Effector CD4-positive, alpha-beta T cell (primary cell): ENCODE data around the gene FAT3.

Experiments
- DNase-seq: peaks from one replicate; pipeline ENCODE4 v3.0.0-alpha.2; 2020

FAT3 gene

DNA sequence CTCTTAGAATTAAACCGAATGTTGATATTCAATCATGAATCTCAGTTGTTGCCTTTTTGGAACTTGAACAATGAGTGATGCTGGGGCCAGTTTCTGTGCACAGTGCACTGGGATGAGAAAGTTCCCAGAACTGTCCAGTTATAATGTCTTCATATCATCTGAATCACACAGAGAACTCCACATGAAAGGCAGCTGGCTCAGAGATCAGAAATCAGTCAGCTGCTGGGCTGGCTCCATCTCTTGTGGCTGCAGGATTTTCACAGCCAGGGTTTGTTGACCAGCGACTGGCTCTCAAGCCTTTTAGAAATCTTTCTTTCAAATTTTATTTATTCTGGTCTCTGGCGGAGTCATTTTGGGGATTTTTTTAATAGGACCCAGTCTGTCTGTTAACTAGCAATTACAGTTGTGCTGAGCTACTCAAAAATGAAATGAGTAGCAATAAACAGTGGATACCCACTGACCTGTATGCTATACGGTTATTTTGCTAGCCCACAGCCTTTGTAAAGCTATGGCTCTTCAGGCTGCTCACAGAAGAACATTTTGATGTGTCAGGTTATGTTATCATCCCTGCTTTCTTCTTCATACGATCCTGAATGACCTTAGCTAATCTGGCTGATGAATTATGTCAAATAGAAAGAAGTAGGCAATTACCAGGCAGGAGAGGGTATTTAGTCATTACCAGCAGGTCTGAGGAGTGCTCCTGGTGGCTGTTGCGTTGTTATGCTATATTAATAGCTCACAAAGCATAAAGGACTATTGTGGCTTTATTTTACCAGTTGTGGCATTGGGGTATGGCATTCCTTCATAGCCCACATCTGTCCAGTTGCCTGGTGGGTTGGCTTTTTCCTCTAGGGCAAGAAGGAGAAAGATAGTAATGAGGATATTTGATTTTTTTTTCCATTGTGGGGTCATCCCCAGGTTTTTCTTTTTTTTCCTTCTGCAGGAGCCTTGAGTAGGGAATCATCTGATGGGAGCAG lies 3.6 kb downstream of the FAT3 start:
- DNase-seq: no peak

DNA sequence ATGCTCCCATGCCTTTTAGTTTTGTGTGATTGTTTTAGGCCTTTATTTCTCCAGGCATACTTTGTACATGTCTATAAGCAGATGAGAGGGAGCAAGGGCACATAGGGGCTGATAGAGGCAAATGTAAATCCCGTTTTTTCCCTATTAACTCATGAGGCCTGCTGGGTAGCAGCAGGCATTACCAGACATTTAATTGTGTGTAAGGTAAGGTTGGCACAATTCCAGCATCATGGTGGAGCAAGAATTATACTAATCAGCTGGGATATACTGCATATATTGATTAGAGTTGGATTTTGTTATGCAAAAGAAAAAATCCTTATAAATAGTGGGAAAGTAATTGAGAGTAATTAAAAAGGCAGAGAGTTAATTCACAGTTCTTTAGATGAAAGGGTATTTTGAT lies 12.2 kb downstream of the FAT3 start:
- DNase-seq: no peak

- no peak for DNase-seq
These were observed 16.3 kb downstream of the FAT3 start for GRCh38 chr11:92240916-92241315.

DNA sequence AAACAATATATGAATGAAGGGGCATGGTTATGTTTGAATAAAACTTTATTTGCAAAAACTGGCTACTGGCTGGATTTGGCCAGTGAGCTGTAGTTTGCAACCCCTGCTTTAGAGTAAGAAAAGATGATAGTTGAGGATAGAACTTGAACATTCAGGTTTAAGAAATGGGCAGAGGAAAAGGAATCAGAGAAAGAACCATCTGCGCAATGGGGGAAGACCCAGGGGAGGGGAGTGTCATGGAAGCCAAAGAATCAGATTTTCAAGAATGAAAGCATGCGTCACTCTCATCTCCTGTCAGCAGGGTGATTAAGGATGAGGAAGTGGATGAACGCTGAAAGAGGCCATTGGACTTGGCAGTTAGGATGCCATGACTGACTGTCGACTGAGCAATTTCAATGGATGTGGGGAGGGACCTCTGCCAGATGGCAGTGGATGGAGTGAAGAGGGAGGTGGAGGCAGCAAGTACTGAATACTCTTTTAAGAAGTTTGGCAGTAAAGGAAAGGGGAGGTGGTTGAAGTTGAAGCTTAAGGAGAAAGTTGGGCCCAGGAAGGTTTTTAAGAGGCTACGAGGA lies 21.2 kb downstream of the FAT3 start:
- no peak for DNase-seq

DNA sequence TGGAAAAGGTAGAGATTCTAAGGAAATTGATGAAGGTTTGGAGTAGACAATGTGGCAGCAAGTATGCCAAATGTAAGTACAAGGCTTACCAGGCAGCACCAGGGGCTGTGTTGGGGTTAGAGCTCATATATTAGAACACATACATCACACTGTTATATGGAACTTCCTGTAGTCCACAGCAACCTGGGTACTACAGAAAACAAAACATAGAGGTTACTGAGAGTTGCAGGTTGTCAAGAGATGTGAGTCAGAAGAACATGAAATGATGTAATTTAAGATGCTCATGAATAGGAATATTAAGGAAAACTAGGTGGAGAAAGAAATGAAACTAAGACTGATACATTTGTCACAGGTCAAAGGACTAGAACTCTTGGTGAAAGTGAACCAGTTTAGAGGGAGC lies 22.0 kb downstream of the FAT3 start:
- DNase-seq: no peak

DNA sequence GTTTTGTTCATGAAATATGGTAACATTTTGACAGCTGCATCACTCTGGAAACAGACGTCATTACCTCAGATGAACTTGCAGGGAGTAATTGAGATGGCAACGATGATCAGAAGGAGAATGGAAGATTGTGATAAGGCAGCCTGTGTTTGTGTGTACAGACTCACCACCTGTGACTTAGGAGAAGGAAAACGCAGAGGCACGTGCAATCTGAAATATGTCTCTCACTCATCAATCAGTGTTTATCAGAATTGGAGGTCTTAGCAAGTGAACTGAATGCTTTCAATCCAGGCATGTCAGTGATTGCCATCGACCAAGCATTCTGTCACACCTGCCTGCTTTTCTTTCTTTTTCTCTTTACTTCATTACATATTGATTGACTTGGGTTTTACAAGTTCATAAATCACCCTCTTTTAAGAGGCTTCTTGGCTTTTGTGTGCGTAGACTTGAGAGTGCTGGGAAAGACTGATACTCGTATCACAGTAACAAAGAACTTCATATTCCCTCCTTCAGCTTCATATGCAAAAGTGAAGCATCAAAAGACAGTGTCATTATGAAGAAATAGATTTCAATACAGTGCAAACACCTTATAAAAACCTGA lies 24.6 kb downstream of the FAT3 start:
- no peak for DNase-seq

GRCh38 chr11:92251980-92252379 lies 27.4 kb downstream of the FAT3 start:
- DNase-seq: no peak

DNA sequence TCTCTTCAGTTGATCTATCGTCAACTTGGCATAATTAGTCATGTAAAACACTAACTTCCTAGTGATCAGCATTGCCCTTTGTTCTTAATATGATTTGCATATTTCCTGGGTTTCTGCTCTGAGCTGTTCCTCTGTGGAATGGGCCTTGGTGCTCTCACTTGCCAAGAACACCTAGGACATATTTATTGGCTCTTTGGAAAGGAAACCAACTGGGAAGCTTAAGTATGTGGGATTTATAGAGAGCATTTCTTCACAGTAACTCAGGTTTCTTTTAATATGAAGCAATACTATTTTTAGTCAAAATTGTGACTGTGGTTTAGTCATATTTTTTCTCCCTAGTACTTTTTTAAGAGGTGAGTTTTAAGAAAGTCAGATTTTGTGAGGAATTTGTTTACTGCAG lies 28.8 kb downstream of the FAT3 start:
- no peak for DNase-seq

DNA sequence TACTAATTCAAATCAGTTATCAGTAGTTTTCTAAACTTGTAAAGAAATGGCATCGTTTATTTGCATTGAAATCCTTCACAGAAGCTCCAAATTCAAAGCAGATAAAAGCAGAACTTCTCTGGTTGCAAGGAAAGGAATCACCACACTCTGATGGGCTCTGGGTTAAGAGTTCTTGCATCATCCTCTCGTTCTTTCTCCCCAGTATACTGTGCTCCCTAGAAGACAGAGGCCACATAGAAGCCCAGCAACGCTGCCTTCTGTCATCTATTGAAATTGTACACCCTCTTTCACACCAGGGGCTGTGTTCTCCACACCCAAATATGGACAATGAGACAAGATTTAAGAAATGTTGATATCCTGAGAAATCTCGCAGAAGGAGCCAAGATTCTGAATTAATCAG lies 29.3 kb downstream of the FAT3 start:
- no peak for DNase-seq

DNA sequence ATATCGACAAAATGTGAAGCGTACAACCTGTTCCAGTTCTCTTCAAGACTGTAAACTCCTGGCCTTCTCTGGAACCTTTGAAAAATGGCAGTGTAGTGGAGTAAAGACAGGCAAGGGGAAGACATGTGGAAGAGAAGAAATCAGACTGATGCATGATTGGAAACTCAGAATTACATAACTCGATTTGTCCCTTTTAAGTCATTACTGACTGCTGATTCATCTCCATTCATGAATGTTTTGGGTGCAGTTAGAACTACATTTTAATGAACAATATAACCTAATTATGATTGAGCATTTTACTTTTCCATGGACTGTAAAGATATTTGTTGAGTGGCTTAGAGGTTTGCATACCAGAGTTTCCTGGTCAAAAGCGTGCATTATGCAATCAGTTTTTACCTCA lies 32.9 kb downstream of the FAT3 start:
- no peak for DNase-seq

- no peak for DNase-seq
These were observed 35.2 kb downstream of the FAT3 start for GRCh38 chr11:92259861-92260260.

- no peak for DNase-seq
These were observed 39.7 kb downstream of the FAT3 start for GRCh38 chr11:92264350-92264749.

DNA sequence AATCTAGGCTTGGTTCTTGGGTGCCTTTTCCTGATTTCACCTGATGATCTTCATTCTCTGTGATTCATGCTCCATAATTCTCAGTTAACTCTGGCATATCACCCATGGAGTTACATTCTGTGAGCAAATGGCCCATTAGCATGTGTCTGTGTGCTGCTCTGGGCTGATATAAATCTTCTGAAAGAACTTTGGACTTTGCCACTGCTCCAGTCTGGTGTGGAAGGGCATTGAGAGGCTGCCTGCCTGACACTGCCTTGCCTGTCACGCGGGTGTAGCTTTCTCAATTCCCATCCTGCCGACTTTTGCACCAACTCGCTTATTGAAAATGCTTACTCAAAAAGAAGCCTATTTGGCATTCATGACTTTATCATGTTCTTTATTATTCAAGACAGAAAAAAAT lies 42.2 kb downstream of the FAT3 start:
- no peak for DNase-seq

- no peak for DNase-seq
These were observed 42.7 kb downstream of the FAT3 start for GRCh38 chr11:92267278-92267677.

DNA sequence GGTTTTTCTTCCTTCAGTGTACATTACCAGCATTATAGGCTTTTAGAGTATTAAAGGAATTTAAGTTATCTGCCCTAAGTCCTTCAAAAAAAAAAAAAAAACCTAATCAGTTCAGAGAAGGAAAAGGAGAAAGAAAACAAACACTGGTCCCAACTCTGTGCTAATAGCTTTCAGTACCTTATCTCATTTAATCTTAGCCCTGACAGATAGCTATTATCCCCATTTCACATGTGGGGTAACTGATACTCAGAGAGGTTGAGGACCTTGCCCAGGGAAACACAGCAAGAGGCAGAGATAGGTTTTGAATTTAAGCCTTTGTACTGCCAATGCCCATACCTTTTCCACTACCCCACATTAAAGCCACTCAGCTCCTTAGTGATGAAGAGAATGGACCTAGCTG lies 43.4 kb downstream of the FAT3 start:
- no peak for DNase-seq

DNA sequence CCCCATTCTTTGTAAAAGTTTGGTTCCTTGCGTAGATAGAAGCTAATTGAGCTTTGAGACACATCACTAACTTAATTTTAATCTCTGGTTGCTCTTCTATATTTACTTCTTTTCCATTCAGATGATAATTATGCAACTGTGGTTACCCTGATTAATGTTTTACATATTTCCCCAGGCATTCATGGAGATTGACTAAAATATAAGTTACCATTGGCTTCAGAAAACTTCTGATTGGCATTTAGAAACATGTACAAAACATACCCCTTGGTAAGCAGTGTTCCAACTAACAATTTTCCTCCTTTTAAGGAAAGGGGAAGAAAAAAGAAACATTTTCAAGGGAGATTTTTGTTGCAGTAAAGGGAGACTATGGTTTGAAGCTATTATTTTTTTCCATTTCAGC lies 43.9 kb downstream of the FAT3 start:
- no peak for DNase-seq

DNA sequence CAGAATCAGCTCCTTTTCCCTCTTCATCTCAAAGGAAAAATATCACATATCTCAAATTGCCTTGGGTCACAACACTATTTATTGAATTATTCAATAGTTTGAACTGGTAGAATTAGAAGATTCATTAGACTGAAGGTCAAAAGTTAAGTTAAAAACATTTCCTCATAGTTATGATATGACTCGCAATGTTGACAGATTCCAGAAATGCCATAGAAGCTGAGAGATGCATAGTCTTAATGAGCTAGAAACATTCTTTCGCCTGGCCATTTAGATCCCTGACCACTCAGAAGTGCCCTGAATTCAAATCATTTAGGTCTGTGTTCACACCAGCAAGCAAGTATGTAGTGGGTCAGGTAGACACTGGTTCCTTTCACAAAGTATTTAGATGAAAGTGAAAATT lies 44.4 kb downstream of the FAT3 start:
- no peak for DNase-seq

- DNase-seq: no peak
These were observed 45.2 kb downstream of the FAT3 start for GRCh38 chr11:92269841-92270240.

DNA sequence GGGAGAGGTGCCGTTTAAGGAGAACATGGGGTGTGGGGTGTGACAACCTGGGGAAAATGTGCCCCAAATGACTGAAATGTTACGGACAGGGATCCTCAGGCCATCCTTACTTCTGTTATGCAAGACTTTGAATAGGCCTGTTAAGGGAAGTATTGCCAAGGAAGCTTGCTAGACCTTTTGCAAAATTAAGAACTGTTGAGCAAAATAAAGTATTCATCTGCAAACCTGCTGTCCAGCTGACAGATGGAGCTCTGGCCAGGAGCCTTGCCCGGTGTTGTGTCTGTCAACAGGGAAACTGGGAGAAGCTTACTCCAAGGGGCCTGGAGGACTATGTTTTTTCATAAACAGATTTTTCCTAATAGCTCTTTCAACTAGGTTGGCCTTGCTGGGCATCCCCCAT lies 48.0 kb downstream of the FAT3 start:
- DNase-seq: no peak
